ENCODE measurements around the gene AOAH.

GRCh38 chr7:36623247-36623646 lies 101.0 kb downstream of the AOAH start:
- TF ChIP-seq POLR2AphosphoS5 (IDR thresholded peaks at IDR 0.05) (no peak), EP300 (IDR thresholded peaks at IDR 0.05) (no peak), CTCF (IDR thresholded peaks at IDR 0.05) (no peak)
